B cell (primary cell): ENCODE results near the gene ZNF598. TPM values are rescaled to one million over a fixed set of nuclear protein-coding genes. Genes with fewer than 3 reads are reported as not detected.

Source experiments
- ATAC-seq: fragments of 200-7000 bp; cut with Tn5 transposase; one replicate; pipeline ENCODE4 v1.10.0; 2021; ENCODE audit warnings: low read depth, mild to moderate bottlenecking, moderate number of reproducible peaks, moderate library complexity
- CTCF ChIA-PET: fragments of 350-600 bp; sonication (Branson Sonifier 250); formaldehyde crosslinking; loops from one replicate; lab custom pipeline; 2021; ENCODE audit warnings: antibody characterized with exemption, inconsistent platforms; lab: Charles Lee
- POLR2A ChIA-PET: fragments of 350-600 bp; sonication (Branson Sonifier 250); formaldehyde crosslinking; loops from one replicate; lab custom pipeline; 2021; ENCODE audit warnings: antibody characterized with exemption; lab: Charles Lee
- DNase-seq: peaks from one replicate; pipeline ENCODE4 v3.0.0; 2013
- H2AFZ ChIP-seq: 2 replicates; pipeline ENCODE4 v1.6.1; 2012; ENCODE audit warnings: mild to moderate bottlenecking, low read depth, low read length; ENCODE audit not compliant: insufficient read depth, poor library complexity, severe bottlenecking
- H3K27ac ChIP-seq, 2 donors: 1 replicate in 1 of 2; 2 replicates in 1 of 2; pipeline ENCODE4 v1.5.1; 2012 to 2013; ENCODE audit warnings: low read length in 2 of 2, mild to moderate bottlenecking in 2 of 2, moderate library complexity in 1 of 2
- H3K27me3 ChIP-seq, 4 experiments: fragments of 200-600 bp in 1 of 4; sonication (generic) in 1 of 4; replicated peaks in 1 of 4; 1 replicate in 2 of 4; 2 replicates in 2 of 4; pipeline versions ENCODE4 v1.6.1 to v1.7.0; 2013 to 2016; ENCODE audit warnings: low read length in 3 of 4, mild to moderate bottlenecking in 2 of 4, mixed read lengths in 1 of 4, moderate library complexity in 1 of 4; ENCODE audit not compliant: insufficient read depth in 4 of 4, control insufficient read depth in 3 of 4; ENCODE audit errors: control extremely low read depth in 1 of 4
- H3K36me3 ChIP-seq, 2 experiments: replicated peaks in 1 of 2; 1 replicate in 1 of 2; 2 replicates in 1 of 2; pipeline versions ENCODE4 v1.6.1 to v1.7.1; 2013; ENCODE audit warnings: low read length in 1 of 2; ENCODE audit not compliant: insufficient read depth in 2 of 2, control insufficient read depth in 1 of 2; ENCODE audit errors: control extremely low read depth in 1 of 2, extremely low read depth in 1 of 2
- H3K4me1 ChIP-seq, 2 donors: fragments of 200-600 bp in 1 of 2; sonication (generic) in 1 of 2; 1 replicate in 1 of 2; 2 replicates in 1 of 2; pipeline versions ENCODE4 v1.5.1 to v1.6.1; 2013 to 2017; ENCODE audit warnings: low read length in 2 of 2; ENCODE audit not compliant: control insufficient read depth in 2 of 2, insufficient read depth in 2 of 2
- H3K4me2 ChIP-seq: replicated peaks from 2 replicates; pipeline ENCODE3; 2012; ENCODE audit warnings: mild to moderate bottlenecking, low read depth, low read length; ENCODE audit not compliant: poor library complexity, severe bottlenecking
- H3K4me3 ChIP-seq, 5 experiments: fragments of 200-600 bp in 1 of 5; sonication (generic) in 1 of 5; 1 replicate in 3 of 5; 2 replicates in 2 of 5; pipeline versions ENCODE4 v1.5.1 to v1.7.0; 2011 to 2016; ENCODE audit warnings: low read length in 4 of 5, mild to moderate bottlenecking in 4 of 5, low read depth in 2 of 5, control low read depth in 1 of 5, moderate library complexity in 1 of 5; ENCODE audit not compliant: insufficient read depth in 1 of 5; ENCODE audit errors: control extremely low read depth in 1 of 5, extremely low read depth in 1 of 5
- H3K79me2 ChIP-seq: fragments of 200-600 bp; sonication (generic); one replicate; pipeline ENCODE4 v1.6.0; 2016; ENCODE audit warnings: low read length; ENCODE audit not compliant: control insufficient read depth, insufficient read depth
- H3K9ac ChIP-seq: fragments of 200-600 bp; sonication (generic); 2 replicates; pipeline ENCODE4 v1.6.1; 2017; ENCODE audit warnings: mild to moderate bottlenecking, low read length, moderate library complexity
- H3K9me3 ChIP-seq, 3 donors: one replicate each; pipeline versions ENCODE4 v1.6.1 to v1.7.1; 2013; ENCODE audit warnings: low read length in 2 of 3; ENCODE audit not compliant: control insufficient read depth in 2 of 3, insufficient read depth in 1 of 3; ENCODE audit errors: control extremely low read depth in 1 of 3
- H4K20me1 ChIP-seq: 2 replicates; pipeline ENCODE4 v1.6.0; 2012; ENCODE audit warnings: mild to moderate bottlenecking, low read length; ENCODE audit not compliant: insufficient read depth, control insufficient read depth, poor library complexity, severe bottlenecking
- H3K27ac Mint-ChIP-seq: one replicate; pipeline ENCODE4 v1.8.0; 2021; ENCODE audit warnings: mixed read lengths
- H3K27me3 Mint-ChIP-seq: one replicate; pipeline ENCODE4 v1.8.0; 2021; ENCODE audit warnings: mixed read lengths
- H3K4me1 Mint-ChIP-seq: one replicate; pipeline ENCODE4 v1.8.0; 2021; ENCODE audit warnings: mixed read lengths
- H3K4me3 Mint-ChIP-seq: one replicate; pipeline ENCODE4 v1.8.0; 2021; ENCODE audit warnings: mixed read lengths
- H3K9me3 Mint-ChIP-seq: one replicate; pipeline ENCODE4 v1.8.0; 2022; ENCODE audit warnings: mixed read lengths; ENCODE audit not compliant: insufficient read depth
- EZH2 ChIP-seq: IDR thresholded peaks from 2 replicates; pipeline ENCODE4 v1.6.1; 2012; ENCODE audit warnings: borderline replicate concordance, low read depth, mild to moderate bottlenecking, moderate library complexity, low read length; ENCODE audit not compliant: insufficient read depth, poor library complexity, severe bottlenecking
- WGBS: methylation state at CpG from one replicate; pipeline ENCODE4 v1.1.5; 2013; ENCODE audit warnings: missing lambda C conversion rate; ENCODE audit not compliant: insufficient coverage; 5-methylcytosine and 5-hydroxymethylcytosine counted together
- intact Hi-C: fragments of 100-400 bp; cut with micrococcal nuclease; formaldehyde crosslinking; loops from one replicate; pipeline ENCODE4 v1.10.0; 2022
- polyA plus RNA-seq: library from polyadenylated mRNA; depleted of rRNA; stranded (reverse); fragments of >200 nt; gene quantifications from 2 replicates; pipeline ENCODE4 v1.2.3, GENCODE V29; 2012
- total RNA-seq, 2 donors: library from RNA; stranded (reverse); fragments of 120-200 nt in 1 of 2; gene quantifications; 1 replicate in 1 of 2; 2 replicates in 1 of 2; pipeline versions ENCODE4 v1.2.3 to v1.2.4, GENCODE V29; 2013 to 2022
- TF ChIP-seq, protein P1 (sequence below): fragments of 200-600 bp; IDR thresholded peaks from one replicate; pipeline ENCODE4 v1.8.0; 2022; ENCODE audit warnings: antibody characterized with exemption, mild to moderate bottlenecking

ZNF598 gene
- total and polyA plus RNA-seq, 2 donors (not counting 1 experiment from before 2014, with no cell fraction given): 49.5 to 61.5 TPM

GRCh38 chr16:2058420-2058819 lies 48.8 kb upstream of the ZNF598 start:
- Histone ChIP-seq H2AFZ (no peak overlapping the region), H3K27me3 (no peaks in the 10 kb centered on the region), H3K36me3 (peaks cover 0 to 50% of the 10 kb centered on the region in 2 experiments), H3K9ac (no peak overlapping the region), H3K27ac (no peak overlapping the region), H3K4me2 (no peak overlapping the region), H3K4me3 (no peak overlapping the region), H3K4me1 (no peaks in the 10 kb centered on the region), H3K79me2 (no peaks in the 10 kb centered on the region), H3K9me3 (no peaks in the 10 kb centered on the region), H4K20me1 (no peaks in the 10 kb centered on the region)
- Mint-ChIP-seq H3K27ac (no peak overlapping the region), H3K27me3 (no peaks in the 10 kb centered on the region), H3K9me3 (no peaks in the 10 kb centered on the region), H3K4me1 (no peaks in the 10 kb centered on the region), H3K4me3 (no peak overlapping the region)
- no peak for ATAC-seq
- CTCF ChIA-PET: interaction anchor here (0.5 to 1.2 kb wide), 2 partner anchors 82 to 887 kb away, joined by 3 read pairs; no protein-coding TSS in a partner anchor
- no peak for DNase-seq
- intact Hi-C loops: no loop called here
- WGBS: 97% methylated on average over 13 of the region's 13 CpGs
- TF ChIP-seq, protein P1, sequence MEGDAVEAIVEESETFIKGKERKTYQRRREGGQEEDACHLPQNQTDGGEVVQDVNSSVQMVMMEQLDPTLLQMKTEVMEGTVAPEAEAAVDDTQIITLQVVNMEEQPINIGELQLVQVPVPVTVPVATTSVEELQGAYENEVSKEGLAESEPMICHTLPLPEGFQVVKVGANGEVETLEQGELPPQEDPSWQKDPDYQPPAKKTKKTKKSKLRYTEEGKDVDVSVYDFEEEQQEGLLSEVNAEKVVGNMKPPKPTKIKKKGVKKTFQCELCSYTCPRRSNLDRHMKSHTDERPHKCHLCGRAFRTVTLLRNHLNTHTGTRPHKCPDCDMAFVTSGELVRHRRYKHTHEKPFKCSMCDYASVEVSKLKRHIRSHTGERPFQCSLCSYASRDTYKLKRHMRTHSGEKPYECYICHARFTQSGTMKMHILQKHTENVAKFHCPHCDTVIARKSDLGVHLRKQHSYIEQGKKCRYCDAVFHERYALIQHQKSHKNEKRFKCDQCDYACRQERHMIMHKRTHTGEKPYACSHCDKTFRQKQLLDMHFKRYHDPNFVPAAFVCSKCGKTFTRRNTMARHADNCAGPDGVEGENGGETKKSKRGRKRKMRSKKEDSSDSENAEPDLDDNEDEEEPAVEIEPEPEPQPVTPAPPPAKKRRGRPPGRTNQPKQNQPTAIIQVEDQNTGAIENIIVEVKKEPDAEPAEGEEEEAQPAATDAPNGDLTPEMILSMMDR: no peak
- no peak for TF ChIP-seq EZH2
- POLR2A ChIA-PET: no interaction called here

DNA sequence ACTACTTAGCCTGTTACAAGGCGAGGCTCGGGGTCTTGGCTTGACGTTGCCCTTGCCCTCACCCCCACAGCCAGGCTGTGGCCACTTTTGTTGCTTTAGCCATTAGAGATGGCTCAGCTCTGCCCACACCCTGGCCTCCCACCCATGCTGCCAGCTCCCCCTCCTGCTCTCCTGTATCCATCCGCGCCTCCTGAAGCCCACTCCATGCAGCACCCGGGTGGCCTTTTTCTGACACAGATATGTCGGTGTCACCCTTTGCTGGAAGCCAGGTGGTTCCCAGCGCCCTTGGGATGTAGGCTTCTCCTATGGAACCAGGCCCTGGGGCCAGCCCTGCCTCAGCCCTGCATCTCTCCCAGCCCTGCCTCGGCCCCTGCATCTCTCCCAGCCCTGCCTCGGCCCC lies 47.8 kb upstream of the ZNF598 start:
- Histone ChIP-seq H3K36me3 (peaks cover 0 to 59% of the 10 kb centered on the region in 2 experiments), H3K79me2 (peaks cover 4% of the 10 kb centered on the region), H3K4me3 (no peak overlapping the region), H3K4me1 (no peaks in the 10 kb centered on the region), H2AFZ (no peak overlapping the region), H3K27me3 (no peaks in the 10 kb centered on the region), H3K27ac (no peak overlapping the region), H3K4me2 (no peak overlapping the region), H3K9me3 (no peaks in the 10 kb centered on the region), H3K9ac (no peak overlapping the region), H4K20me1 (no peaks in the 10 kb centered on the region)
- DNase-seq: no peak
- intact Hi-C loops: no loop called here
- Mint-ChIP-seq H3K9me3 (no peaks in the 10 kb centered on the region), H3K4me3 (no peak overlapping the region), H3K4me1 (no peaks in the 10 kb centered on the region), H3K27ac (no peak overlapping the region), H3K27me3 (no peaks in the 10 kb centered on the region)
- WGBS: over 99% methylated on average over 8 of the region's 10 CpGs
- CTCF ChIA-PET: interaction anchor here (1.1 to 1.8 kb wide), 2 partner anchors 10 to 83 kb away, joined by 3 to 8 read pairs; partner anchors contain the start of genes NTHL1 and TSC2
- POLR2A ChIA-PET: interaction anchor here (0.7 kb wide), 1 partner anchor 58 kb away, joined by 3 read pairs; no protein-coding TSS in a partner anchor
- TF ChIP-seq, protein P1: no peak
- no peak for TF ChIP-seq EZH2
- ATAC-seq: no peak
